NCI-H2107 treated with DMSO at 0.1 percent for 48 hours (cell line): ENCODE measurements around the gene ZNF213.

Source experiments
- DNase-seq: peaks from one replicate; lab custom pipeline; 2025; ENCODE audit not compliant: unreplicated experiment; lab: John Stamatoyannopoulos, UW

Gene ZNF213

DNA sequence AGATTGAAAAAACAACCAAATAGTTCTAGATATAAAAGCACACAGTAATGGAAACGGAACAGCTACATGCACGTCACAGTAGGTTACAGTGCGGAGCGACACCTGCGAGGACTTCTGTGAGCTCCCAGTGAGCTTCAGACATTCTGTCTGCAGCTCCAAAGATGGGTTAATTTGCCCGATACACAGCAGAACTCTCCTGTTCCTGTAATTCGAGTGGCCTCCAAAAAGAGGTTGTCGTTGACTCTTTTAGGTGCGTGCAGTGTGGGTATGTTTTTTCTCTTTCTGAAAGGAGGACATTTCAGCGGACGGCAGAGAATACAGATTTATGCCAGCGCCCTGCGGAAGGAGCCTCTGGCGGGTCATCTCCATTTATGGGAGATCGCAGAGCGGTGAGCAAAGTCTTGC, 56.1 kb downstream of the ZNF213 start:
- no peak for DNase-seq
